Measurements from ENCODE around the gene TMEM127. TPM values are rescaled to one million over a fixed set of nuclear protein-coding genes. Genes with fewer than 3 reads are reported as not detected.

Gene TMEM127
- total and polyA plus RNA-seq, 12 donors = 14.9 to 89.2 (median 63.3) TPM

- H3K27ac ChIP-seq = no peak overlapping the region
- H3K4me1 ChIP-seq (replicated peaks in 1 of 2) = peaks cover 0 to 9% of the 10 kb centered on the region in 2 donors
- no peaks in the 10 kb centered on the region for H3K27me3 ChIP-seq
- 100% methylated on average over 1 of the region's 1 CpG for WGBS, 4 donors
- TF ChIP-seq CTCF (IDR thresholded peaks at IDR 0.05) (no peak), POLR2A (IDR thresholded peaks at IDR 0.05) (no peak)
- H3K36me3 ChIP-seq (replicated peaks in 1 of 2) = no peaks in the 10 kb centered on the region
- no peaks in the 10 kb centered on the region for H3K9me3 ChIP-seq (replicated peaks in 1 of 3)
- no peak for DNase-seq
- H3K4me3 ChIP-seq = no peak overlapping the region
- intact Hi-C loops (cut with DNase I) = no loop called here
Measured at GRCh38 chr2:96236882-96237281, 28.9 kb downstream of the TMEM127 start.

GRCh38 chr2:96233880-96234316 is 31.9 kb downstream of the TMEM127 start:
- no peak for DNase-seq
- Histone ChIP-seq H3K9me3 (replicated peaks in 1 of 3) (no peaks in the 10 kb centered on the region), H3K36me3 (replicated peaks in 1 of 2) (no peaks in the 10 kb centered on the region), H3K4me1 (replicated peaks in 1 of 2) (no peaks in the 10 kb centered on the region), H3K27me3 (no peaks in the 10 kb centered on the region), H3K27ac (no peak overlapping the region), H3K4me3 (no peak overlapping the region)
- no peak for TF ChIP-seq POLR2A (IDR thresholded peaks at IDR 0.05)
- no peak for TF ChIP-seq CTCF (IDR thresholded peaks at IDR 0.05)
- 82 to 88% (median 87%) methylated on average over 4 of the region's 4 CpGs for WGBS, 4 donors
- intact Hi-C loops (cut with DNase I) = no loop called here

DNA sequence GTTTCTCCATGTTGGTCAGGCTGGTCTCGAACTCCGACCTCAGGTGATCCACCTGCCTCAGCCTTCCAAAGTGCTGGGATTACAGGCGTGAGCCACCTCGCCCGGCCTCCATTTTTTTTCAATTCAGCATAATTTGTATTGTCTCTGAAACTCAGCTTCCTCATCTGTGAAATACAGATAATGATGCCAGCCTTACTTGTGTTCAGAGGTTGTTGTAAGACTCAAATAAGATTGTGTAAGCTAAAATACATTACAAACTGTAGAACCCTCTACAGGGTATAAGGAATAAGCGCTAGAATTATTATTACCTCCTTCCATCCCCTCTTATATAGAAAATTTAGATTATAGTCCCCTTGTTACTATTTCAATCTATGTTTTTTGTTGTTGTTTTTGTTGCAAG is 32.4 kb downstream of the TMEM127 start:
- H3K4me1 ChIP-seq (replicated peaks in 1 of 2) = no peaks in the 10 kb centered on the region
- no peak for DNase-seq
- H3K9me3 ChIP-seq (replicated peaks in 1 of 3) = no peaks in the 10 kb centered on the region
- H3K4me3 ChIP-seq = no peak overlapping the region
- no peak overlapping the region for H3K27ac ChIP-seq
- no peaks in the 10 kb centered on the region for H3K27me3 ChIP-seq
- no peaks in the 10 kb centered on the region for H3K36me3 ChIP-seq (replicated peaks in 1 of 2)
- 80 to 92% (median 87%) methylated on average over 6 of the region's 6 CpGs for WGBS, 4 donors
- no peak for TF ChIP-seq POLR2A (IDR thresholded peaks at IDR 0.05)
- TF ChIP-seq CTCF (IDR thresholded peaks at IDR 0.05) = no peak
- intact Hi-C loops (cut with DNase I) = no loop called here

DNA sequence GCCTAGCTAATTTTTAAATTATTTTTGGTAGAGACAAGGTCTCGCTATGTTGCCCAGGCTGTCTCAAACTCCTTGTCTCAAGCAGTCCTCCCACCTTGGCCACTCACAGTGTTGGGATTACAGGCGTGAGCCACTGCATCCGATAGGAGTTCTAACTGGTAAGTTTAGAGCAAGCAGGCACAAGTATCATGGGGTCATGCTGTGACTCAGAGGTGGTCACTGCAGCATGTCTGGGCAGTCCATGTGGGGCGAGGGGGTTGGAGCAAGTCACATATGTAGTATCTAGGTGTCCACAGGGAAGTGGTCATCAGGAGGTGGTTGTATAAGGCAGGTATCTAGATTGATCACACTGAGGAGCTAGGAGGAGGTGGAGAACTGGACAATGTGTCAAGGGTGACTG is 34.5 kb downstream of the TMEM127 start:
- no peaks in the 10 kb centered on the region for H3K4me1 ChIP-seq (replicated peaks in 1 of 2)
- intact Hi-C loops (cut with DNase I) = no loop called here
- TF ChIP-seq POLR2A (IDR thresholded peaks at IDR 0.05) (no peak), CTCF (IDR thresholded peaks at IDR 0.05) (no peak)
- no peaks in the 10 kb centered on the region for H3K9me3 ChIP-seq (replicated peaks in 1 of 3)
- DNase-seq = no peak
- H3K27ac ChIP-seq = no peak overlapping the region
- H3K4me3 ChIP-seq = no peak overlapping the region
- 85 to 99% (median 97%) methylated on average over 4 of the region's 4 CpGs for WGBS, 4 donors
- no peaks in the 10 kb centered on the region for H3K36me3 ChIP-seq (replicated peaks in 1 of 2)
- no peaks in the 10 kb centered on the region for H3K27me3 ChIP-seq
